ENCODE measurements around the gene DIRAS3. TPM values are rescaled to one million over a fixed set of nuclear protein-coding genes. Genes with fewer than 3 reads are reported as not detected.

The DIRAS3 gene
- total and polyA plus RNA-seq, 2 donors (not counting 1 experiment from before 2014, with no cell fraction given) = 1.5 to 6.5 TPM

GRCh38 chr1:68085752-68086151 is 35.3 kb upstream of the DIRAS3 start:
- H3K27me3 ChIP-seq (ENCODE audit: control insufficient read depth, insufficient read depth, low read length) = no peaks in the 10 kb centered on the region
- H3K4me2 ChIP-seq (ENCODE audit: extremely low read depth, insufficient read depth, low read length) = no peak overlapping the region
- no peaks in the 10 kb centered on the region for H3K79me2 ChIP-seq (ENCODE audit: control insufficient read depth, insufficient read depth, low read length)
- H3K27ac ChIP-seq (ENCODE audit: insufficient read depth, low read length) = no peak overlapping the region
- no peak for TF ChIP-seq CTCF (conservative IDR thresholded peaks at IDR 0.05 in 1 of 2, IDR thresholded peaks at IDR 0.05 in 1 of 2; ENCODE audit: low read depth in 1 of 2, low read length in 2 of 2)
- no peaks in the 10 kb centered on the region for H4K20me1 ChIP-seq (ENCODE audit: control insufficient read depth, extremely low read depth, insufficient read depth, low read length)
- no peak overlapping the region for H3K4me3 ChIP-seq (replicated peaks in 1 of 4; ENCODE audit: control extremely low read depth in 1 of 4, insufficient read depth in 1 of 4, low read depth in 3 of 4, low read length in 4 of 4)
- no peaks in the 10 kb centered on the region for H3K9me3 ChIP-seq (ENCODE audit: control insufficient read depth, insufficient read depth, low read depth, low read length)
- H3K4me1 ChIP-seq (ENCODE audit: control insufficient read depth, extremely low read depth, insufficient read depth, low read length) = no peaks in the 10 kb centered on the region
- H3K36me3 ChIP-seq (ENCODE audit: control insufficient read depth, insufficient read depth, low read length) = no peaks in the 10 kb centered on the region
- DNase-seq (ENCODE audit: low read depth in 2 of 2) = peak in 1 of 2 donors; percentile 20
- H3K9ac ChIP-seq (ENCODE audit: insufficient read depth, low read length) = no peak overlapping the region
- no peak overlapping the region for H2AFZ ChIP-seq (ENCODE audit: low read length)

GRCh38 chr1:68083686-68084085 is 33.3 kb upstream of the DIRAS3 start:
- H3K9ac ChIP-seq (ENCODE audit: insufficient read depth, low read length) = no peak overlapping the region
- no peak for DNase-seq (ENCODE audit: low read depth in 2 of 2)
- no peaks in the 10 kb centered on the region for H3K27me3 ChIP-seq (ENCODE audit: control insufficient read depth, insufficient read depth, low read length)
- H3K27ac ChIP-seq (ENCODE audit: insufficient read depth, low read length) = no peak overlapping the region
- no peaks in the 10 kb centered on the region for H4K20me1 ChIP-seq (ENCODE audit: control insufficient read depth, extremely low read depth, insufficient read depth, low read length)
- H3K9me3 ChIP-seq (ENCODE audit: control insufficient read depth, insufficient read depth, low read depth, low read length) = no peaks in the 10 kb centered on the region
- no peaks in the 10 kb centered on the region for H3K4me1 ChIP-seq (ENCODE audit: control insufficient read depth, extremely low read depth, insufficient read depth, low read length)
- H3K79me2 ChIP-seq (ENCODE audit: control insufficient read depth, insufficient read depth, low read length) = no peaks in the 10 kb centered on the region
- H2AFZ ChIP-seq (ENCODE audit: low read length) = no peak overlapping the region
- H3K36me3 ChIP-seq (ENCODE audit: control insufficient read depth, insufficient read depth, low read length) = no peaks in the 10 kb centered on the region
- no peak for TF ChIP-seq EZH2 (IDR thresholded peaks at IDR 0.05; ENCODE audit: low read length, missing control alignments)
- no peak for TF ChIP-seq CTCF (conservative IDR thresholded peaks at IDR 0.05 in 1 of 2, IDR thresholded peaks at IDR 0.05 in 1 of 2; ENCODE audit: low read depth in 1 of 2, low read length in 2 of 2)
- H3K4me3 ChIP-seq (replicated peaks in 1 of 4; ENCODE audit: control extremely low read depth in 1 of 4, insufficient read depth in 1 of 4, low read depth in 3 of 4, low read length in 4 of 4) = no peak overlapping the region
- no peak overlapping the region for H3K4me2 ChIP-seq (ENCODE audit: extremely low read depth, insufficient read depth, low read length)

GRCh38 chr1:68081775-68082283 is 31.4 kb upstream of the DIRAS3 start:
- H3K9me3 ChIP-seq (ENCODE audit: control insufficient read depth, insufficient read depth, low read depth, low read length) = no peaks in the 10 kb centered on the region
- DNase-seq (ENCODE audit: low read depth in 2 of 2) = peak in 1 of 2 donors; percentile 54

More at GRCh38 chr1:68081775-68082283, 31.4 kb upstream of the DIRAS3 start:
- Histone ChIP-seq H3K27me3 (ENCODE audit: control insufficient read depth, insufficient read depth, low read length) (no peaks in the 10 kb centered on the region), H3K36me3 (ENCODE audit: control insufficient read depth, insufficient read depth, low read length) (no peaks in the 10 kb centered on the region), H3K9ac (ENCODE audit: insufficient read depth, low read length) (no peak overlapping the region), H3K4me3 (replicated peaks in 1 of 4; ENCODE audit: control extremely low read depth in 1 of 4, insufficient read depth in 1 of 4, low read depth in 3 of 4, low read length in 4 of 4) (no peak overlapping the region), H3K4me1 (ENCODE audit: control insufficient read depth, extremely low read depth, insufficient read depth, low read length) (no peaks in the 10 kb centered on the region), H2AFZ (ENCODE audit: low read length) (no peak overlapping the region), H3K4me2 (ENCODE audit: extremely low read depth, insufficient read depth, low read length) (no peak overlapping the region), H3K79me2 (ENCODE audit: control insufficient read depth, insufficient read depth, low read length) (no peaks in the 10 kb centered on the region), H3K27ac (ENCODE audit: insufficient read depth, low read length) (no peak overlapping the region), H4K20me1 (ENCODE audit: control insufficient read depth, extremely low read depth, insufficient read depth, low read length) (no peaks in the 10 kb centered on the region)
- no peak for TF ChIP-seq EZH2 (IDR thresholded peaks at IDR 0.05; ENCODE audit: low read length, missing control alignments)
- no peak for TF ChIP-seq CTCF (conservative IDR thresholded peaks at IDR 0.05 in 1 of 2, IDR thresholded peaks at IDR 0.05 in 1 of 2; ENCODE audit: low read depth in 1 of 2, low read length in 2 of 2)

Data from fibroblast of lung (primary cell).